Measurements from ENCODE around the gene MROH7.

MROH7 gene

DNA sequence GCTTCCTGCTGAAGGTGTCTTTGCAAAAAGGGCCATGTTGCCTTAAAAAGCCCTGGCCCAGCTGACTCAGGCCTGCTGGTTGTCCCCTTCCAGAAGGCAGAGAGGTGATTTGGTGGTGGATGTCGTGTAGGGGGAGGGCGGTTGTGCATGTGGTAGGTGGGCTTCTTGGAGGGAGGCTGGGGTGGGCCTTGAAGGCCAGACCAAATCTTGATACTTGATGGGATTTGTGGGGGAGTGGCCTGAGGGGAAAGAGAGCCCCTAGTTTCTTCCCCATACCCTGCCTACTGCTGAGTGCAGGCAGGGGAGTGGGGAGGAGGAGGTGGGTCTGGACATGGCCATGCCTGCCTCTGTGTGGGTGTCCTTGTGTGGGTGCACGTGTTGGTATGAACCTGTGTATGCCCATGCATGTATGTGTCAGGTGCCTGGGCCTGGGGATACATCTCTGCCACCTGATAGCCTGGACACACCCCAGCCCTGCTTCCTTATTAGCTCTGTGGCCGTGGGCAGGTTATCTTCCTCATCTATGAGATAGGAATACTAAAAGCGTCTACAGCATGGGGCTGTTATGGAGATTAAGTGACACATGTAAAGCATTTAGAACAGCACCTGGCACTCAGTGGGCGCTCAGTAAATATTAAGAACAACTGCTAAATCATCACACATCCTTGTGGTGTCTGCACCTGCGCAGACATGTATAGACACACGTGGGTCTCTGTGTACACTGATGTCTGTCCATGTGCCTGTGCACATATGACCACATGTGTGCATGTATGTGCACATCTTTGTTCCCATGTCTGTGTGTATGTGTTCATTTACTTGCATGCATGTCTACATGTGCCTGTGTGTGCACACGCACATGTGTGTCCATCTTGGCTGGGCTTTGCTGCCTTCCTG lies 35.2 kb upstream of the MROH7 start:
- TF ChIP-seq, protein P1, sequence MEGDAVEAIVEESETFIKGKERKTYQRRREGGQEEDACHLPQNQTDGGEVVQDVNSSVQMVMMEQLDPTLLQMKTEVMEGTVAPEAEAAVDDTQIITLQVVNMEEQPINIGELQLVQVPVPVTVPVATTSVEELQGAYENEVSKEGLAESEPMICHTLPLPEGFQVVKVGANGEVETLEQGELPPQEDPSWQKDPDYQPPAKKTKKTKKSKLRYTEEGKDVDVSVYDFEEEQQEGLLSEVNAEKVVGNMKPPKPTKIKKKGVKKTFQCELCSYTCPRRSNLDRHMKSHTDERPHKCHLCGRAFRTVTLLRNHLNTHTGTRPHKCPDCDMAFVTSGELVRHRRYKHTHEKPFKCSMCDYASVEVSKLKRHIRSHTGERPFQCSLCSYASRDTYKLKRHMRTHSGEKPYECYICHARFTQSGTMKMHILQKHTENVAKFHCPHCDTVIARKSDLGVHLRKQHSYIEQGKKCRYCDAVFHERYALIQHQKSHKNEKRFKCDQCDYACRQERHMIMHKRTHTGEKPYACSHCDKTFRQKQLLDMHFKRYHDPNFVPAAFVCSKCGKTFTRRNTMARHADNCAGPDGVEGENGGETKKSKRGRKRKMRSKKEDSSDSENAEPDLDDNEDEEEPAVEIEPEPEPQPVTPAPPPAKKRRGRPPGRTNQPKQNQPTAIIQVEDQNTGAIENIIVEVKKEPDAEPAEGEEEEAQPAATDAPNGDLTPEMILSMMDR (IDR thresholded peaks at IDR 0.05; ENCODE audit: extremely low read depth, missing control alignments) = no peak
- no peak for DNase-seq (ENCODE audit: low spot score)

DNA sequence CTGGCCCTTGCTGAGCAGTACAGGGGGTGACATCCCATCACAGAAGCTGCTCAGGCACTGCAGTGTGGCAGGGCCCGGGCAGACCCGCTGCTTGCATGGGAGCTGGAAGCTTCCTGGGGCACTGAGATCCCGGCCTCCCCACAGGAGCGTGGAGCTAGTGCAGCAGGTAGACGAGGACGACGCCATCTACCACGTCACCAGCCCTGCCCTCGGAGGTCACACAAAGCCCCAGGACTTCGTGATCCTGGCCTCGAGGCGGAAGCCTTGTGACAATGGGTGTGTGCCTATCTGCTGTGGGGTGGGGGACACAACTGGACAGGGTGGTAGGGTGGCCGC lies 34.6 kb upstream of the MROH7 start:
- no peak for DNase-seq (ENCODE audit: low spot score)
- TF ChIP-seq, protein P1 (IDR thresholded peaks at IDR 0.05; ENCODE audit: extremely low read depth, missing control alignments) = no peak

DNA sequence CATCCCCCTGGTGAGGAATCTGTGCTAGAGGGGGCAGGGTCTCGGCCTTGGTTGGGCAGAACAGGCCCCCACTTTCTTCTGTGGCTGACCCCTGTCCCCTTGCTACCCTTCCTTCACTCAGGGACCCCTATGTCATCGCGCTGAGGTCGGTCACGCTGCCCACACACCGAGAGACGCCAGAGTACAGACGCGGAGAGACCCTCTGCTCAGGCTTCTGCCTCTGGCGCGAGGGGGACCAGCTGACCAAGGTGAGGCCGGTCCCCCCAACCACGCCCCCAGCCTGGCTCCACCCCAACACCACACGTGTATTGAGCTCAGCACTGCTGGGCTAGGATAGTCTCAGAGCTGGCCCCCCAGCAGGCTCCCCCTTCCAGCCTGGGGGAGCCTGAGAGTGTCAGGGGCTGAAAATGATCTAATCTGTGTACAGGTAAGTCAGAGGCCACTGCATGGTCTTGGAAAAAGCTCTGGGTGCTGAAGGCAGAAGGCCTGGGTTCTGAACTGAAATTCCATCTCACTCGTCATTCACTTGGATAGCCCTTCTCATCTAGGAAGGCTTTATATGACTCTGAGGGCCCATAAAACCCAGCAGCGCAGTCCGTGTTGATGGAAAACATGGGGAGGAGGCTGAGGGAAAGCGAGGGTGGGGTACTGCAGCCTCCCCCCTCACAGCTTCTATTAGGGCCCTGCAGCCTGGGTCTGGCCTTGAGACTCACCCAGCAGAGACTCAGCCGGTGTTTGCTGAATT lies 33.6 kb upstream of the MROH7 start:
- no peak for DNase-seq (ENCODE audit: low spot score)
- TF ChIP-seq, protein P1 (IDR thresholded peaks at IDR 0.05; ENCODE audit: extremely low read depth, missing control alignments) = no peak

DNA sequence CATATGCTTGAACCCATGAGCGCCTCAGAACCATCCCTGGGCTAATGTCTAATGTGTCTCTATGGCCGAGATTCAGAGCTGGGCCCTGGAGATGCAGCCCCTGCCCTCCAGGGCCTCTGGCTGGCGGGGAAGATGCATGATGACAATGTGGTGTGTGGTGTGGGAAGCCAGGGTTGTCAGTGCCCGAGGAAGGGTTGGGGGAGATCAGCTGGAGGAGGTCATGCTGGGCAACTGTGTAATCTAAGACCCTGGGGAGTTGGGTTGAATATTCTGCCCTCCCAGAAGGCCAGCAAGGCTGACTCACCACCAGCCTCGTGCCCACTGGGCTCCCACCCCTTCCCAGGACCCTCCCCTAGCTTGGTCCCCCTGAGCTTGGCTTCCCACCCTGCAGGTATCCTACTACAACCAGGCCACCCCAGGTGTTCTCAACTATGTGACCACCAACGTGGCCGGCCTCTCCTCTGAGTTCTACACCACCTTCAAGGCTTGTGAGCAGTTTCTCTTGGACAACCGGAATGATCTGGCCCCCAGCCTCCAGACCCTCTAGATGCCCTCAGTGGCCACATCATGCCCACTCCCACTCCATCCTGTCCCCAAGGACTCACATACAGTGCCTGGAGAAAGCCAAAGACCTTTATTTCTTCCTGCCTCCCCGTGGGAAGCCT lies 32.9 kb upstream of the MROH7 start:
- no peak for DNase-seq (ENCODE audit: low spot score)
- TF ChIP-seq, protein P1 (IDR thresholded peaks at IDR 0.05; ENCODE audit: extremely low read depth, missing control alignments) = no peak

DNA sequence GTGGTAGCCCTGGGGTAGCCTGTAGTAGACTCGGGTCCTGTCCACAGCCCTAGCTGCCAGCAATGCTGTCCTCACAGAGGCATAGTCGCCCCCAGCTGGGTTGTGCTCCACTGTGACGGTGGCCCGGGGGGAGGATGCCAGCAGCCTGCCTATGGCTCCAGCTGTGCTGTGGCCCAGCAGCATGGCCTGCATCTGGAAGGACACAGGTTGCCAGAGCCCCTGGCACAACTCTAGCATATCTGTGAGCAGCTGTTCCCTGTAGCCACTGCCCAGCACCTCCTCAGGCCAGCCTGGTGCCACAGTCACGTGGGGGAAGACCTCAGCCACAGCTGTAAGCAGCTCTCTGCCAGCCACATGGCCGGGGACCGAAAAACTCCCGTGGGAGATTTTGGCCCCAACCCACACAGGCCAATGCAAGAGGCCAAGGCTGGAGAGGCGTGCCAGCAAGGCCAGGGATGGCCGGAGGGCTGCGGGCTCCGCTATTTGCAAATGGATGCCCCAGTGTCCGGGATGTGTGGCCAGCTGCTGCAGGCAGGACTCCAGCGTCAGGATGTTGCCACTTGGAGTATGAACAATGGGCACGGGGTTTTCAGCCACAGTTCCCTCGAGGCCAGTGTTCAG lies 32.2 kb upstream of the MROH7 start:
- TF ChIP-seq, protein P1 (IDR thresholded peaks at IDR 0.05; ENCODE audit: extremely low read depth, missing control alignments) = no peak
- no peak for DNase-seq (ENCODE audit: low spot score)

- DNase-seq (ENCODE audit: low spot score) = no peak
- TF ChIP-seq, protein P1 (IDR thresholded peaks at IDR 0.05; ENCODE audit: extremely low read depth, missing control alignments) = no peak
Measured at GRCh38 chr1:54610048-54610447, 31.5 kb upstream of the MROH7 start.
